ENCODE measurements around the gene ETV6. TPM values are rescaled to one million over a fixed set of nuclear protein-coding genes. Genes with fewer than 3 reads are reported as not detected.

ETV6 gene
- total and polyA plus RNA-seq, 9 of the 15 experiments (the other 6 are each of a cell fraction or from before 2014, with no cell fraction given) = 0.81 to 12.7 (median 4.1) TPM

DNA sequence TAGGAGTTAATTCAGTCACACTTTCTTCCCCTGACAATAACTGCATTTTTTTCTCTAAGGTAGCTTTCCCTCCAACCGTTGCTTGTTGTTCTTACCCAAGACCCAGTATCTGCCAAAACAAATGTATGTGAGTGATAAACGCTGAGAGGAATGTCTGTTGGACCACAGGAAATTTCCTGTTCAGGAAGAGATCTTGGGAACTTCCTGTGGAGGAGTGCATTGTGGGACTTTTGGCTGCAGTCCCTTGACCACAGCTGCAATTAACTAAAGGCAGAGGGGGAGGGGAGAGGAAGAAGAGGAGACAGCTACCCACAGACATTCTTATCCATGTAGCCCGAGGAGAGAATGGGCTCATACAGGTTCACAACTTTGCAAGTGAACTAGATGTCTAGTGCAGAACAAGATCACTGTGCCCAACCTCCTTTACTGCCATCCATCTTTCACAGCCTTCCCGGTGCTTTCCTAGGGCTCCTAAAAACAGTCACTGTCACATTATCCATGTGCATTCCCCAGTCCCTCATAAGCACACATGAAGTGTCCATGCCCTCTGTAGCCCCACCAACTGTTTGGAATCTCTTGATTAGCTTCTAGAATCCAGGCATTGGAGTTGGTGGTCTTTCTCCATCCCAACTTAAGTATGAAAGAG, 149.5 kb downstream of the ETV6 start (continued):
- TF ChIP-seq THRA (IDR thresholded peaks at IDR 0.05) (no peak), OTX1 (CRISPR knock-in tag; IDR thresholded peaks at IDR 0.05) (no peak), ZBTB40 (IDR thresholded peaks at IDR 0.05) (peak; percentile 75), ZBTB40 (CRISPR knock-in tag; IDR thresholded peaks at IDR 0.05) (no peak), RBM17 (IDR thresholded peaks at IDR 0.05; ENCODE audit: borderline replicate concordance, low read depth, low read length) (no peak), NBN (IDR thresholded peaks at IDR 0.05; ENCODE audit: low read depth) (peak; percentile 43; the same call in 1 of the 2 replicates), RFX5 (IDR thresholded peaks at IDR 0.05; ENCODE audit: low read depth, low read length) (no peak), ZNF57 (CRISPR knock-in tag; IDR thresholded peaks at IDR 0.05) (no peak), LEF1 (IDR thresholded peaks at IDR 0.05) (peak; percentile 71; the same call in 1 of the 2 replicates), HES1 (IDR thresholded peaks at IDR 0.05; ENCODE audit: low read depth) (0 out of 2 replicates have a peak, but pooled peaks have one; percentile 34)
- TF ChIP-seq, protein P1, sequence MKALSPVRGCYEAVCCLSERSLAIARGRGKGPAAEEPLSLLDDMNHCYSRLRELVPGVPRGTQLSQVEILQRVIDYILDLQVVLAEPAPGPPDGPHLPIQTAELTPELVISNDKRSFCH (CRISPR knock-in tag; IDR thresholded peaks at IDR 0.05) = no peak
- TF ChIP-seq, protein P1 (tag; IDR thresholded peaks at IDR 0.05) = peak; percentile 88
- TF ChIP-seq, protein P2, sequence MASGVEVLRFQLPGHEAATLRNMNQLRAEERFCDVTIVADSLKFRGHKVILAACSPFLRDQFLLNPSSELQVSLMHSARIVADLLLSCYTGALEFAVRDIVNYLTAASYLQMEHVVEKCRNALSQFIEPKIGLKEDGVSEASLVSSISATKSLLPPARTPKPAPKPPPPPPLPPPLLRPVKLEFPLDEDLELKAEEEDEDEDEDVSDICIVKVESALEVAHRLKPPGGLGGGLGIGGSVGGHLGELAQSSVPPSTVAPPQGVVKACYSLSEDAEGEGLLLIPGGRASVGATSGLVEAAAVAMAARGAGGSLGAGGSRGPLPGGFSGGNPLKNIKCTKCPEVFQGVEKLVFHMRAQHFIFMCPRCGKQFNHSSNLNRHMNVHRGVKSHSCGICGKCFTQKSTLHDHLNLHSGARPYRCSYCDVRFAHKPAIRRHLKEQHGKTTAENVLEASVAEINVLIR (CRISPR knock-in tag; IDR thresholded peaks at IDR 0.05) = no peak
- TF ChIP-seq, protein P3, sequence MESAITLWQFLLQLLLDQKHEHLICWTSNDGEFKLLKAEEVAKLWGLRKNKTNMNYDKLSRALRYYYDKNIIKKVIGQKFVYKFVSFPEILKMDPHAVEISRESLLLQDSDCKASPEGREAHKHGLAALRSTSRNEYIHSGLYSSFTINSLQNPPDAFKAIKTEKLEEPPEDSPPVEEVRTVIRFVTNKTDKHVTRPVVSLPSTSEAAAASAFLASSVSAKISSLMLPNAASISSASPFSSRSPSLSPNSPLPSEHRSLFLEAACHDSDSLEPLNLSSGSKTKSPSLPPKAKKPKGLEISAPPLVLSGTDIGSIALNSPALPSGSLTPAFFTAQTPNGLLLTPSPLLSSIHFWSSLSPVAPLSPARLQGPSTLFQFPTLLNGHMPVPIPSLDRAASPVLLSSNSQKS (CRISPR knock-in tag; IDR thresholded peaks at IDR 0.05) = no peak
